DOHH2 (cell line): ENCODE results near the gene AHNAK.

ENCODE experiments used
- H3F3A ChIP-seq: fragments of 200-600 bp; sonication (generic), shearing (Covaris generic); 2 replicates; pipeline ENCODE4 v1.6.0; 2016; ENCODE audit warnings: antibody characterized with exemption, mild to moderate bottlenecking; ENCODE audit not compliant: control insufficient read depth, insufficient read depth
- H3K27ac ChIP-seq: fragments of 200-600 bp; sonication (generic); 2 replicates; pipeline ENCODE4 v1.5.1; 2014; ENCODE audit warnings: low read depth, mild to moderate bottlenecking, low read length, moderate library complexity
- H3K27me3 ChIP-seq: fragments of 200-600 bp; sonication (generic); 2 replicates; pipeline ENCODE4 v1.6.1; 2014; ENCODE audit warnings: mild to moderate bottlenecking, low read length, mixed read lengths; ENCODE audit not compliant: control insufficient read depth
- H3K36me3 ChIP-seq: fragments of 200-600 bp; sonication (generic); 2 replicates; pipeline ENCODE4 v1.6.1; 2014; ENCODE audit warnings: mild to moderate bottlenecking, low read length, moderate library complexity, mixed read lengths; ENCODE audit not compliant: control insufficient read depth
- H3K4me1 ChIP-seq: fragments of 200-600 bp; sonication (generic); 2 replicates; pipeline ENCODE4 v1.6.1; 2014; ENCODE audit warnings: mild to moderate bottlenecking, low read length, mixed read lengths; ENCODE audit not compliant: control insufficient read depth
- H3K4me2 ChIP-seq: fragments of 200-600 bp; sonication (generic); 2 replicates; pipeline ENCODE4 v1.6.0; 2014; ENCODE audit warnings: mild to moderate bottlenecking, low read length, moderate library complexity
- H3K4me3 ChIP-seq: fragments of 200-600 bp; sonication (generic); 2 replicates; pipeline ENCODE4 v1.5.1; 2014; ENCODE audit warnings: mild to moderate bottlenecking, low read length, mixed read lengths
- H3K79me2 ChIP-seq: fragments of 200-600 bp; sonication (generic); 2 replicates; pipeline ENCODE4 v1.6.1; 2014; ENCODE audit warnings: mild to moderate bottlenecking, low read length, mixed read lengths; ENCODE audit not compliant: control insufficient read depth
- H3K9me2 ChIP-seq: fragments of 200-600 bp; sonication (generic); replicated peaks from 2 replicates; pipeline ENCODE4 v1.6.1; 2014; ENCODE audit warnings: mild to moderate bottlenecking, low read length, mixed read lengths; ENCODE audit not compliant: control insufficient read depth
- H3K9me3 ChIP-seq: fragments of 200-600 bp; sonication (generic); 2 replicates; pipeline ENCODE4 v1.6.1; 2014; ENCODE audit warnings: antibody characterized with exemption, low read length, mixed read lengths; ENCODE audit not compliant: control insufficient read depth, insufficient read depth
- H4K20me1 ChIP-seq: fragments of 200-600 bp; sonication (generic); 2 replicates; pipeline ENCODE4 v1.6.0; 2014; ENCODE audit warnings: low read depth, mild to moderate bottlenecking, antibody characterized with exemption, low read length, moderate library complexity; ENCODE audit not compliant: control insufficient read depth, insufficient read depth
- EZH2phosphoT487 ChIP-seq: fragments of 200-600 bp; sonication (generic); IDR thresholded peaks from 2 replicates; pipeline ENCODE4 v1.6.1; 2017; ENCODE audit warnings: borderline replicate concordance, mild to moderate bottlenecking, antibody characterized with exemption, low read length, moderate library complexity, mixed read lengths
- TF ChIP-seq, protein P1 (sequence below): fragments of 200-600 bp; sonication (generic); IDR thresholded peaks from one replicate; pipeline ENCODE4 v1.5.1; 2014; ENCODE audit warnings: antibody characterized with exemption, mild to moderate bottlenecking, low read depth, low read length; ENCODE audit not compliant: poor library complexity, severe bottlenecking

AHNAK gene

GRCh38 chr11:62461740-62462507 is 84.7 kb downstream of the AHNAK start:
- Histone ChIP-seq H3K79me2 (no peaks in the 10 kb centered on the region), H3K27ac (no peak overlapping the region), H3K9me2 (no peaks in the 10 kb centered on the region), H4K20me1 (no peaks in the 10 kb centered on the region), H3F3A (no peaks in the 10 kb centered on the region), H3K4me2 (no peak overlapping the region), H3K27me3 (peaks cover 11% of the 10 kb centered on the region), H3K4me1 (peaks cover 5% of the 10 kb centered on the region; the same call in 1 of the 2 replicates), H3K9me3 (no peaks in the 10 kb centered on the region), H3K36me3 (no peaks in the 10 kb centered on the region), H3K4me3 (no peak overlapping the region)
- TF ChIP-seq, protein P1, sequence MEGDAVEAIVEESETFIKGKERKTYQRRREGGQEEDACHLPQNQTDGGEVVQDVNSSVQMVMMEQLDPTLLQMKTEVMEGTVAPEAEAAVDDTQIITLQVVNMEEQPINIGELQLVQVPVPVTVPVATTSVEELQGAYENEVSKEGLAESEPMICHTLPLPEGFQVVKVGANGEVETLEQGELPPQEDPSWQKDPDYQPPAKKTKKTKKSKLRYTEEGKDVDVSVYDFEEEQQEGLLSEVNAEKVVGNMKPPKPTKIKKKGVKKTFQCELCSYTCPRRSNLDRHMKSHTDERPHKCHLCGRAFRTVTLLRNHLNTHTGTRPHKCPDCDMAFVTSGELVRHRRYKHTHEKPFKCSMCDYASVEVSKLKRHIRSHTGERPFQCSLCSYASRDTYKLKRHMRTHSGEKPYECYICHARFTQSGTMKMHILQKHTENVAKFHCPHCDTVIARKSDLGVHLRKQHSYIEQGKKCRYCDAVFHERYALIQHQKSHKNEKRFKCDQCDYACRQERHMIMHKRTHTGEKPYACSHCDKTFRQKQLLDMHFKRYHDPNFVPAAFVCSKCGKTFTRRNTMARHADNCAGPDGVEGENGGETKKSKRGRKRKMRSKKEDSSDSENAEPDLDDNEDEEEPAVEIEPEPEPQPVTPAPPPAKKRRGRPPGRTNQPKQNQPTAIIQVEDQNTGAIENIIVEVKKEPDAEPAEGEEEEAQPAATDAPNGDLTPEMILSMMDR, result no peak
- no peak for TF ChIP-seq EZH2phosphoT487

DNA sequence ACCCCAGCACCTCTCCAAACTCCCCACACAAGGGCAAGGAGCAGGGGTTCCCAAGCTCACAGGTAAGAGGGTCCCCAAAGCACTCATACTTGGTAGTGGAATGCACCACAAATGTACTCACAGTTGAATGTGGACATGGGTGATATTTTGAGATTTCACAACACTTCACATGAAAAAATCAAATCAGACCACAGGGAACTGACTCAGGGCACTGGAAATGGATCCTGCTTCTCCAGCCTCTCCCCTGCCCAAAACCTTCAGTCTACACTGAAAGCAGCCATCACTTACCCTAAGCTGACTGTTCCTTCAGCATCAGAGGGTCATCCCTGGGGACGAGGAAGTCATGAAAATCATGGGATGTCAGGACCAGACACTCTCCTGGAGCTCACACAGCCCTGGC is 87.5 kb downstream of the AHNAK start:
- H3F3A ChIP-seq, result no peaks in the 10 kb centered on the region
- no peaks in the 10 kb centered on the region for H3K4me1 ChIP-seq
- no peaks in the 10 kb centered on the region for H3K36me3 ChIP-seq
- H4K20me1 ChIP-seq, result no peaks in the 10 kb centered on the region
- H3K27me3 ChIP-seq, result peaks cover 5% of the 10 kb centered on the region; the same call in 1 of the 2 replicates
- no peak overlapping the region for H3K4me3 ChIP-seq
- H3K27ac ChIP-seq, result no peak overlapping the region
- H3K79me2 ChIP-seq, result no peaks in the 10 kb centered on the region
- TF ChIP-seq, protein P1, result no peak
- no peak for TF ChIP-seq EZH2phosphoT487
- H3K9me3 ChIP-seq, result no peaks in the 10 kb centered on the region
- H3K4me2 ChIP-seq, result no peak overlapping the region
- H3K9me2 ChIP-seq, result no peaks in the 10 kb centered on the region

DNA sequence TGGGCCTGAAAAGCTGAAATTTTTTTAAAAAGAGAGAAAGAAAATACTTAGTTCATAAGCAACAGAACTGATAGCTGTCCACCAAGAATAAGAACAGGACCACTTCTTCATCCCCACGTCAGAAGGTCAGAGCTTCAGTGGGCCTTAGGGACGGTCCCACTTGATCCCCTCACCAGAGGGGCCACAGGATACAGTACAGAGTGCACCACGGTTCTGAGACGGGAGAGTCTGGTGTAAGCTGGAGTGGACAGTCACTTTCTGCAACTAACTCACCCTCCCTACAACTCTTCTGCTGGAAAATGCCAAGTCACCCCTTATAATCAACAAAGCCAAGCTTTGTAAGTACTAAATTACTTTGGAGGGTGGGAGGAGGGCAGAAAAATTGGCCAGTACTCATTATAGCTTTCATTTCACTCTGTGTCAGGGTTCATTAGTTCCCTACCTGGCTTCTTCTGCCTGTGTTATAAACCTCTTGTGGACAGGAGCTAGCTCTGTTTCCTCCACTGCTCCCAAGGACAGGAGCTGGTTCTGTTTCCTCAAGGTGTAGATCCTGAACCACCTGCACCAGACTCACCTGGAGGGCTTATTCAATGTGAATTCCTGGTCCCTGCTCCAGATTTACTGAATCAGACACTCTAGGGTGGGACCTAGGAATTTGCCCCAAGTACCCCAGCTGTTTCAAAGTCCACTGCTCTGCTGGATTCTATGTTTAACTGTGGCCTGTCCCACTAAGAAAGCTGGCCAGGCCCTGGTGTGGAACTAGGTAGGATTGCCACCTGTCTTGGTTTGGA is 88.2 kb downstream of the AHNAK start:
- TF ChIP-seq EZH2phosphoT487, result no peak
- TF ChIP-seq, protein P1, result no peak
- H3K9me2 ChIP-seq, result no peaks in the 10 kb centered on the region
- no peaks in the 10 kb centered on the region for H3F3A ChIP-seq
- no peaks in the 10 kb centered on the region for H3K4me1 ChIP-seq
- no peaks in the 10 kb centered on the region for H3K36me3 ChIP-seq
- H3K27me3 ChIP-seq, result peaks cover 5% of the 10 kb centered on the region; the same call in 1 of the 2 replicates
- H3K4me2 ChIP-seq, result no peak overlapping the region
- no peaks in the 10 kb centered on the region for H3K9me3 ChIP-seq
- H3K4me3 ChIP-seq, result no peak overlapping the region
- no peak overlapping the region for H3K27ac ChIP-seq
- H4K20me1 ChIP-seq, result no peaks in the 10 kb centered on the region
- no peaks in the 10 kb centered on the region for H3K79me2 ChIP-seq
